ENCODE measurements around the gene CD99.
A peak's percentile ranks its signal among the peaks of the same experiment; 100 is the strongest.

Gene CD99, protein sequence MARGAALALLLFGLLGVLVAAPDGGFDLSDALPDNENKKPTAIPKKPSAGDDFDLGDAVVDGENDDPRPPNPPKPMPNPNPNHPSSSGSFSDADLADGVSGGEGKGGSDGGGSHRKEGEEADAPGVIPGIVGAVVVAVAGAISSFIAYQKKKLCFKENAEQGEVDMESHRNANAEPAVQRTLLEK

GRCh38 chrX:2690856-2691542 lies at the start of gene CD99:
Gene CD99, plus strand, starts transcription at chrX:2691295. Its CDS starts 66 bp downstream, at chrX:2691361.
- peak; percentile 77 for DNase-seq (ENCODE audit: low read depth)

- DNase-seq (ENCODE audit: low read depth) = no peak
Observed at GRCh38 chrX:2642146-2642545, 48.9 kb upstream of the CD99 start.

DNA sequence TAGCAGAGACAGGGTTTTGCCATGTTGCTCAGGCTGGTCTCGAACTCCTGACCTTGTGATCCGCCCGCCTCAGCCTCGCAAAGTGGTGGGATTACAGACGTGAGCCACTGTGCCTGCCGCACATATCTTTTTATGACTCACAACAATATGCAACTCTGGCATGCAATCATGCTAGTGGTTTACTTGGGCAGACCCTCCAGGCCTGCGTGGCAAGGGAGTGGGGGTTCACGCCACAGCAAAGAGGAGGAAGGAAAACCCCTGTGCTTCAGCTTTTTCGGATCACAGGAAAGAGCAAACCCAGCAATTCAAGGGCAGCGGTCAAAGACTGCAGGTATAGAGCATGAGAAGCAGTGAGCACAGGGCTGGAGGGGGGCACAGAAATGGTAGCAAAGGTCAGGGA lies 48.3 kb upstream of the CD99 start:
- DNase-seq (ENCODE audit: low read depth) = no peak

DNA sequence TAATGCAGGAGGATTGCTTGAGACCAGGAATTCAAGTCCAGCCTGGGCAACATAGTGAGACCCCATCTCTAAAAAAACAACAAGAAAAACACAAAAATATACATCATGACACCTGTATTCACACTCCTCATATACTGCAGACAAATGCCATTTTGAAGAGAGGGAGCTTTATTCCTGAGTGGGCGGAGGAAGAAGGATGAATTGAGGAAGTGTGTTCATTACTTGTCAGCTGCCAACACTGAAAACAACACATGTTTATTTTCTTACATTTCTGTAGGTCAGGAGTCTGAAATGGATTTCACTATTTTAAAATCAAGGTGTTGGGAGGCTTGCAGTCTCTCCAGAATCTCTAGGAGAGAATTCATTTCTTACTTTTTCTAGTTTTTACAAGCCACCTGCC lies 47.2 kb upstream of the CD99 start:
- no peak for DNase-seq (ENCODE audit: low read depth)

- DNase-seq (ENCODE audit: low read depth) = no peak
Observed at GRCh38 chrX:2645563-2645962, 45.5 kb upstream of the CD99 start.

- no peak for DNase-seq (ENCODE audit: low read depth)
Observed at GRCh38 chrX:2647627-2648026, 43.5 kb upstream of the CD99 start.

GRCh38 chrX:2650037-2650436 lies 41.1 kb upstream of the CD99 start:
- DNase-seq (ENCODE audit: low read depth) = no peak

DNA sequence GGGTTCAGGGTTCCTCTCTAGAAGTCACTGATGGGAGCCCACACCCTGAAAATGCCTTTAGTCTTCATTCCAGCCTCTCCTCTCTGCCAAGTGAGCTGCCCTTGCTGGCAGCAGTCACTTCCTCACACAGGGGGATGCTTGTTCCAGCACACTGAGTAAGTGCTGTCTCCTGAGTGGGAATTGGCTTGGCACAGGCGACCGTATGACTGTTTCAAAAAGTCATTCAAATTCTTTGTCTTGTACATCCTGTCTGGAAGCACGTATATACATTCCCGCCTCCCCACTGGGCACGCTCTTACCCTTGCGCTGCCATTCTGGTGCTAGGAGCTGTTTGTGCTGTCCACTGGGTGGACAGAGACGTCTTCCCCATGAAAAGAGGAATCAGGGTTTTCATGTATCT lies 40.2 kb upstream of the CD99 start:
- DNase-seq (ENCODE audit: low read depth) = no peak

GRCh38 chrX:2652106-2652505 lies 39.0 kb upstream of the CD99 start:
- no peak for DNase-seq (ENCODE audit: low read depth)

GRCh38 chrX:2654436-2655340 lies 36.4 kb upstream of the CD99 start:
- no peak for DNase-seq (ENCODE audit: low read depth)

DNA sequence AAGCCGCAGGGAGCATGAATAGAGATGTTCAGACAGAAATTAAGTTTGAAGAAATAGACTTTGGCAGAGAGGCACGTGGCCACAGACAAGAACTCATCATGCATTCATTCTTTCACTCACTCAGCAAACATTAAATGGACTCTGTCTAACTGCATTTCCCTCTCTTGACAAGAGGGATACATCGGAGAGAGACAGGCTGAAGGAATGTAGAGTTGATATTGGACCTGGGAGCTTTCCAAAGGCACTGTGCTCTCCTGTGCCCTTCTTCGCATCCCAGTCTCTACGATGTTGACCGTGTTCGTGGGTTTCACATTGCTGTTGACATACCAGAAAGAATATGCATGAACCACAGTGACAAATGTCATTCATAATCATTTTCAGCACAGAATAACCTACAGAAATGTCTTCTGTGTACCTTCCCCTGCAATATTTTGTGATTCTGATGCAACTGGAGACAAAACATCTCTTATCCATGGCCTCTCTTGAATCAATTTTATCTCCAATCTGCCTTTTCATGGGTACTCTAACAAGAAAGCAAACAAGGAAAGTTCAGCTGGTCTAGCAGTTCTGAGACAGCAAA lies 34.7 kb upstream of the CD99 start:
- no peak for DNase-seq (ENCODE audit: low read depth)

- no peak for DNase-seq (ENCODE audit: low read depth)
Observed at GRCh38 chrX:2657532-2658113, 33.5 kb upstream of the CD99 start.

DNA sequence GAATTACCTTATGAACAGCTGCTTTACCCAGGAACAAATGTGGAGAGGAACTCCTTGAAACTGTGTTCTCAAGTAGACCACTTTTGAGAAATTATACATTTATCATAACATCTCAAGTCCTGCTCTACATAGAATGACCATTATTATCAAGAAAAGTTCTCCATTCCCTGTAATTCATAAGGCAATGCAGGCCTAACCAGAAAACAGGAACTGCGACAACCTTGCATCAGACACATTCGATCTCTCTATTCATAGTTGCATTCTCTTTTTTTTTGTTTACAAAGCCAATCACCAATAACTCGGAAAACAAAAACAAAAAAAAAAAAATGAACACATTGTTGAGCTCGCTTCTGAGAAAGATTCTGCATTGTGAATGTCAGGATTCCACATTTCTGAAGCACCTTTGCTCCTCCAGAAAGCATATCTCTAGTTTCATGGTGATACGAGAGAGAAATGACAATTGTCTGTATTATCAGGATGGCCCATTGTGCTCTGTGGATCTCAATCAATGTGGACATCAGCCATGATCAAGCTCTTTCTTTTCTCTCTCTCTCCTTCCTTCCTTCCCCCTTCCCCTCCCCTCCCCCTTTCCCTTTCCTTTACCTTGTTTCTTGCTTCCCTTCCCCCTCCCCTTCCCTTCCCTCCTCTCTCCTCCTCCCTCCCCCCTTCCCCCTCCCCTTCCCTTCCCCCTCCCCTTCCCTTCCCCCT lies 32.4 kb upstream of the CD99 start:
- DNase-seq (ENCODE audit: low read depth) = no peak

DNA sequence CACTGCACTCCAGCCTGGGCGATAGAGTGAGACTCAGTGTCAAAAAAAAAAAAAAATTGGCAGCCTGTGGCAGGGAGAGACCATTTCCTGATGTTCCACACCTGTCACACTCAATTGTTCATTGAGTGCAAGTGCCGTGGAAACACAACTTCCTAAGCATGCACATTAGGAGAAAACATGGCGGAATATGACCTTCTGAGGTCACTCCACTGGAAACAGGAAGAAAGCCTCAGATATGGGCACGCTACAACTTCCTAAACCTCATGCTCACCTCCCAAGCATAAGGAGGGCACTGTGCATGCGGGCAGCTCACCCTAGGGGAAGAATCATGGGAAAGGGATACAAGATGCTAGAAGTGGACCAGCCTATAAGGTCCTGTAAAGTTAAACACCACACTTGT lies 28.5 kb upstream of the CD99 start:
- no peak for DNase-seq (ENCODE audit: low read depth)

DNA sequence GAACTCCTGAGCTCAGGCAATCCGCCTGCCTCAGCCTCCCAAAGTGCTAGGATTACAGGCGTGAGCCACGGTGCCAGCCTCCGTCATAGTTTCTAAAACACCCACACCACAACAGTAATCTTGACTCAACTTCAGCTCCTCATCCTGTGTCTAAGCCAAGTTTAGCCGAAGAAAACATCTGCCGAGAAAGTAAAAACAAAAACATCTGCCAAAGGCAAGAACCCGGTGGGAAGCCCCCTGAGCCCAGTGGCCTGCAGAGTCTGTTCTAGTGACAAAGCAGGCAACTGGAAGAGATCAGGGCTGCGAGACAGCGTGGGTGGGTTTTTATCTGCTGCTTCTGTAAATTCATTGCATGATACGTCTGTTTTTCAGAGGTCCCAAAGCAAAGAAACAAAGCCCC lies 26.6 kb upstream of the CD99 start:
- DNase-seq (ENCODE audit: low read depth) = no peak

DNA sequence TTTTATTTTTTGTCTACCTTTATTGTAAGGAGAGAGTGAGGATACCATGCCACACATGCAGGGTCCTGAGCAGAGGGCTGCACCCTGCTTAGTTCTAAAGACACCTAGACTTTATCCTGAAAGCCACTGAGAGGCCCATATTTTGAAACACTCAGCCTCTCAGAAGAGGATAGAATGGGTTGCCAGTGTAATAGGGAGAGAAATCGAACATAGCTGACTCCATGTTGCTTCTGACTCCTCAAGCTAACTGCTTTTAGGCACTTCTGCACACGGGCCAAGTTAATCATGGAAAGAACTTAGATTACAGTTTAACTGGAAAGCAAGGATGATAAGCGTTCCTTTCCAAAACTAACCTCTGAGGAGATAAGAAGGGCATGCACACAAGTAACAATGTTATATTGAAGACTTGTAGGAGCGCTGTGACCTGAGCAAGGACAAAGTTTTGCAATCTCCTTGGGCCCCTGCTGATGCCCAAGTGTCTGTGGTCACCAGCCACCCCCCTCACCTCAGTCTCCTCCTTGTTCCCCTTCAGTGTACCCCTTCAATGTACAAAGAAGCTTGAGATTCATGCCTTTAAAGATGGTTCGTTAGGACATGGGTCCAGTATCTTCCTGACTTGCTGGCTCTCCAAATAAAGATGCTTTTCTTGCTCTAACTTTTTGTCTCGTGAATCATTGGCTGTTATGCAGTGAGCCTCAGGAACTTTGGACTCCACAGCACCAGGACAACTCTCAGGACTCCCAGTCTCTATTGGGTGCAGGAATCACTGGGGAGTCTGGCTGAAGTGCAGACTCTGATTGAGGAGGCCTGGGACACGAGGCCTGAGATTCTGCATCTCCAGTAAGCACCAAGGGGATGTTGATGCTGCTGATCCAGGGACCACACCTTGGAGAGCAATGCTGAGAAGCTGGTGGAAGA lies 25.4 kb upstream of the CD99 start:
- no peak for DNase-seq (ENCODE audit: low read depth)

DNA sequence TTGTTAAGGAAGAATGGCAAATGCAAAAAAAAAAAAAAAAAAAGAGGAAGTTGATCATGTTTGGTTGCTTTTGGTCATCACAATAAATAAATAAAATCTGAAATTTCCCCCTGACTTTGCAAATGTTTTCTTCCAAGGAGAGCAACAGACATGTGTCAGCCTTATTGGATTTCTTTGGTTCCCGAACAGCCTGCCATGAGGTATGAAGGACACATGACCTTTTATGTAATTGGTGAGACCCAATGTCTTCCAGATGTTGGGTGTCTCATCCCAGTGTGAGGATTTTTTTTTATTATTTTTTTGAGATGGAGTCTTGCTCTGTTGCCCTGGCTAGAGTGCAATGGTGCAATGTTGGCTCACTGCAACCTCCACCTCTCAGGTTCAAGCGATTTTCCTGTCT lies 24.6 kb upstream of the CD99 start:
- DNase-seq (ENCODE audit: low read depth) = no peak

- no peak for DNase-seq (ENCODE audit: low read depth)
Observed at GRCh38 chrX:2670978-2671377, 20.1 kb upstream of the CD99 start.

DNA sequence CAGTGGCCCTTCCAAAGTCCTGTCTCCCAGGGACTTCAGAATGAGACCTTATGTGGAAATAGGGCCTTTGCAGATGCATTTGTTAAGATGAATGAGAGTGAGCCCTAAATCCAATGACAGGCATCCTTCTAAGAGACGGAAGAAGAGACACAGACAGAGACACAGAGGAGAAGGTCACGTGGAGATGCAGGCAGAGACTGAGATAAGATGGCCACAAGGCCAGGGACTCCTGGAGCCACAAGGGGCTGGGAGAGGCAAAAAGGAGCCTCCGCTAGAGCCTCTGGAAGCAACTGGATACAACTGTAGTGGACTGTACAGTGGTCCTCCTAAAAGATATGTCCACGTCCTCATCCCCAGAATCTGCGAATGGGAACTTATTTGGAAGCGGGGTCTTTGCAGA lies 19.0 kb upstream of the CD99 start:
- no peak for DNase-seq (ENCODE audit: low read depth)

DNA sequence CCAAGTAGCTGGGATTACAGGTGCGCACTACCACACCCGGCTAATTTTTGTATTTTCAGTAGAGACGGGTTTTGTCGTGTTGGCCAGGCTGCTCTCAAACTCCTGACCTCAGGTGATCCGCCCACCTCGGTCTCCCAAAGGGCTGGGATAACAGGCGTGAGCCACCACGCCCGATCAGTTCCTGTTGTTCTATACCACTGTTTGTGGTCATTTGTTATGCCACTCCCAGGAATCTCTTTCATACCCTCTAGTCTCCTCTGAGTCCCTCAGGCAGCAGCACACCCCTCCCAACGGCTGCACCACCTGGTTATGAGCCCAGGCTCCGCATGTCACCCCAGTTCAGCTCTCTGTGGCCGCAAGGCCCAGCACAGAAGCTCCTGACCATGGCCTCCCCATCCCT lies 17.5 kb upstream of the CD99 start:
- DNase-seq (ENCODE audit: low read depth) = no peak
